Stimulated activated CD4-positive, alpha-beta T cell treated with anti-CD3 and anti-CD28 coated beads, Interleukin-15, amount 100 ng/mL, for 1 hour (primary cell): ENCODE results near the gene NOS2.

Source experiments
- DNase-seq, 2 donors: peaks; one replicate each; pipeline ENCODE4 v3.0.0-alpha.2; 2020; ENCODE audit warnings: low read depth in 1 of 2, low spot score in 1 of 2

NOS2 gene

GRCh38 chr17:27819145-27819544, 18.8 kb upstream of the NOS2 start:
- no peak for DNase-seq

DNA sequence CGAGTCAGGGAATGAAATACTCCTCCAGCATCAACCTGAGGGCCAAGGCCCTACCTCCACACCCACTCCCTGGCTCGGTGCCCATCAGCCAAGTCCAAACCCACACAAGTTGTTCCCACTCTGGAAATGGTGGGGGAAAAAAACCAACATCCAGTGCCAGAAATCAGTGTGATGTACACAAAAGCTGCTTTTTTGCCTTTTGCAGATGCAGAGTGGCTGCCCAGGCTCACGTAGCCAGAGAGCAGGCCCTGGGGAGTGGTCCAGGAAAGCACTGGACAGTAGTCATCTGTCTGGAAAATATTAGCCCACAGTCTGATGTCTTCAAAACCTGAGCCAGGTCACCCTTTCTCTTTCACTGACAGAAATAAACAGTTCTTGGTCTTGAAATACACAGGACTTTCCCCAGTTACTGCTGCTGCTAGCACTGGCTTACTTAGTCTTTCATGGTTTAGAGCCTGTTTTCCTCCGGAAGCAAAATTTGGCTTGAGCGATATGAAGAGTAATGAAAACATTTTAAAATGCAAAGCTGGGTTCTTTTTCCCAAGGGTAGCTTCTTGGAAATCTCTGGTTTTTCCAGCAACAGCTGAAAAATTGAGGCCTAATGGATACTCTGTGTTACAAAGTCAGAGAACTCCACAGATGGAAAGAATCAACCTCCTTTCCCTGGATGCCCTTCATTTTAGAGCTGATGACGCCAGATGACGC, 18.2 kb upstream of the NOS2 start:
- DNase-seq = no peak

- no peak for DNase-seq
Observed at GRCh38 chr17:27817731-27818130, 17.4 kb upstream of the NOS2 start.

- DNase-seq = no peak
Observed at GRCh38 chr17:27816946-27817345, 16.6 kb upstream of the NOS2 start.

DNA sequence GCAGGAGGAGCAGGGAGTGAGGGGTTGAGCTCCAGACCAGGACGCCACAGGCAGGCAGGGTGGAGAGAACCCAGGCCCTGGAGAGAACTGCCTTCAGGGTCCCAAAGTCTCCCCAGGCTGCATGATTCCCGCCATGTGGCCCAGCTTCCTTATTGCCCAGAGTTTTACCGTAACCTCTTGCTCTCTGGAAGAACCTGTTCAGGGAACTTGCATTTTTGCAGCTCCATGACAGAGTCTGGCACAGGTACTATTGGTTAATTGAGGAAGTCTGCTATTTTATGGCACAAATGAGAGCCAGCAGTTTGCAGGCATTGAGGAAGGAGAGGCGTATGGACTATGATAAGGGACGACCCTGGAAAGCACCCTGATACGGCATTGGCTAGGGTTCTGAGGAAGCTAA, 11.6 kb upstream of the NOS2 start:
- DNase-seq = no peak

DNA sequence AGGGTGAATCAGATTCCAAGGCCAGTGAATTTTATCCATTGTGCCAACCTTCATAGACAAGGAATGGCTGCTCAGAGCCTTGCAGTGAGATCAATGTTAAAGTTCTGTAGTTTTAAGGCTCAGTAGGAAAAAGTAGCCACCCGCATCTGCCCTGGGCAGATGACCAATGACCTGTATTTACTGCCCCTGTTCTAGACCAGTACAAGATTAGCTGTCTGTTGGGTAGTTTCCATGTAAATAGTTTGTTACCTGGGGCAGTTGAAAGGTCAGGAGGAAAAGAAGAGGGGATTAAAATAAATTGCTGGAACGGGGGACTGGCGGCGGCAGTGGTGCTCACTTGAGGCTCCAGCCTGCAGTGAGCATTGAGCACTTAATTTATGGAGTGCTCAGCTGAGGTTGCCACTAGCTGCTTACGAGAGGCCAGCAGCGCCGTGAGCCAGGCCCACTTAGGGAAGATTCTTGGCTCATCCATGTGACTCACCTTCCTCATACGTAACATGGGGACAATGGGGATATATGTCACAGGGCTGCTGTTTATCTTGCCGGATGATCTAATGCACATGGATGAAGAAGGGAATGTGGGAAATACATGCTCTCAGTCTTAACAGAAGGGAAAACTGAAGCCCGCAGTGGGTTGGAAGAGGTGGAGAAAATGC, 10.7 kb upstream of the NOS2 start:
- DNase-seq = no peak

- DNase-seq = no peak
Observed at GRCh38 chr17:27810211-27810901, 10.0 kb upstream of the NOS2 start.

DNA sequence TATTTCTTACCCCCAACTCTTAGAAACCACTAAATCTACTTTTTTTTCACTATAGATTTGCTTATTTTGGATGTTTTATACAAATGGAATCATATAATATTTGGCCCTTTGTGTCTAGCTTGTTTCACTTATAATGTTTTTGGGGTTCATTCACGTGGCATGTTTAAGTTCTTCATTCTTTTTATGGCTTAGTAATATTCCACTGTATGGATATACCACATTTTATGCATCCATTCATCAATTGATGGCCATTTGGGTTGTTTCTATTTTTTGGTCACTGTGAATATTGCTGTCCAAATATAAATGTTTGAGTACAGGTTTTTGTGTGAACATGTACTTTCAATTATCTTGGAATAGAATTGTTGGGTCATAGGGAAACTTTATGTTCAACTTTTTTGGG, 9.2 kb upstream of the NOS2 start:
- DNase-seq = no peak

- DNase-seq = no peak
Observed at GRCh38 chr17:27808628-27809027, 8.3 kb upstream of the NOS2 start.

DNA sequence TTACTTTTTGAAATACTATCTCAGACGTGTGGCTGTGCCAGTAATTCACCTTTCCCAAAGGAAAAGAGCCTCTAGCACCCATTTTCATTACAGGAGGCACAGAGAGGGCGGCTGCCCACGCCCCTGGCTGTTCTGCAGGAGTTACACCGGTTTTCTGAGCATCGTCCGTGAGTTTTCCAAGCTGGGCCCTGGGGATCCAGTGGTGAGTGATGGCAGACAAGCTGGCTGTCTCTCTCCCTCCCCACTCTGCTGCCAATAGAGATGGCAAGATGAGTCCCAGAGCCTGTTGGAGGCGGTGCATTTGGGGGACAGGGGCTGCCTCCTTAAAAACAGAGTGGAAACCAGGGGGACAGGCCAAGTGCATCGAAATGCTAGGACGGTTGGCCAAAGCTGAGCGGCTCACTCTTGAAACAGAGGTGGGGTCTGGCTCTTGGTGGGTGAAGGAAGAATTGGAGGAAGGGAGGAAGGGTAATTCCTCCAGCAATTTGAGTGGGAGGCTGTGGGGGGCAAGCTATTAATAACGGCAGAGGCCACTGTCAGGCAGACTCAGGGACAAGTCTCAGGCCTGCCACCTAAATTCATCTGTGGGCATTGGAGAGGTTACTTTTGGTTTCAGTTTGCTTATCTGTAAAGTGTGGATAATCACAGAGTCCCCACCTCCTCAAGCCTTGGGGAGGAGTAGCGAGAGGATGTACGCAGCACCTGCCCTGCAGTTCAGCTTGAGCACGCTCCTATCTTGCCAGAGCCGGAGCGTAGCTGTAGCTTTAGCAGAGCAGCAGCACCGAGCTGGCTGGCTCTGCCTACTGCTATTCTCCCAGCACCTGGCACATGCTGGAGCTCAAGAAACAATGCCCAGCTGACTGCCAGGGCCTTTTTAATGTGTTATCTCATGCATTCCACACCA, 7.5 kb upstream of the NOS2 start:
- peak in 1 of 2 donors; percentile 19 for DNase-seq

DNA sequence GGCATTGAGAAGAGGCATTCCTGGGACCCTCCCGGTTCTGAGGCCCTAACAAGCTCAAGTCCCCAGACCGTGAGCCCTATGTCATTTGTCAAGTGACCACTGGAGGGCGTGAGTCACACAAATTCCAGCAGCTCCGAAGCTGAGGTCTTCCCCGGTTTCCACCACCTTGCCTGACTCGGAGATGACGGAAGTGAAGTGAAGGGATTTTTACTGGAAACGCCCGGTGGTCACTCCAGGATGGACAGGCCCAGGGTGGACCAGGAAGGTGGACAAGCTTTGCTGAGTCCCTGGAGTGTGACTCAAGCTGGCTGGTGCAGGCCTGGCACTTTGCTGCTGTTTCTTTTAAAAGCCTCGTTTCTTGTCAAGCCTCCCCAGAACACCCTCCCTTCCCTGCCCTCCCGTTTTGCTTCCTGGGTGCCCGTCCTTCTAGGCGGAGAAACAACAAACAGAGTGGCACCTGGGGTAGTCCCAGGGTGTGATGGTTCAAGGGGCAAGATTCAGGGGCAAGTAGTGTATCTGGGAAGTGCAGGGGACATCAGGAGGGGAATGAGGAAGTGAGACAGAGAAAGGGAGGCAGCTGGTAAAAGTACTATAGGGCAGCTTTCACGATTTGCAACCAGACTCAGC, 5.3 kb upstream of the NOS2 start:
- DNase-seq = peak; percentile 59 to 65

GRCh38 chr17:27804113-27804512, 3.8 kb upstream of the NOS2 start:
- DNase-seq = no peak

DNA sequence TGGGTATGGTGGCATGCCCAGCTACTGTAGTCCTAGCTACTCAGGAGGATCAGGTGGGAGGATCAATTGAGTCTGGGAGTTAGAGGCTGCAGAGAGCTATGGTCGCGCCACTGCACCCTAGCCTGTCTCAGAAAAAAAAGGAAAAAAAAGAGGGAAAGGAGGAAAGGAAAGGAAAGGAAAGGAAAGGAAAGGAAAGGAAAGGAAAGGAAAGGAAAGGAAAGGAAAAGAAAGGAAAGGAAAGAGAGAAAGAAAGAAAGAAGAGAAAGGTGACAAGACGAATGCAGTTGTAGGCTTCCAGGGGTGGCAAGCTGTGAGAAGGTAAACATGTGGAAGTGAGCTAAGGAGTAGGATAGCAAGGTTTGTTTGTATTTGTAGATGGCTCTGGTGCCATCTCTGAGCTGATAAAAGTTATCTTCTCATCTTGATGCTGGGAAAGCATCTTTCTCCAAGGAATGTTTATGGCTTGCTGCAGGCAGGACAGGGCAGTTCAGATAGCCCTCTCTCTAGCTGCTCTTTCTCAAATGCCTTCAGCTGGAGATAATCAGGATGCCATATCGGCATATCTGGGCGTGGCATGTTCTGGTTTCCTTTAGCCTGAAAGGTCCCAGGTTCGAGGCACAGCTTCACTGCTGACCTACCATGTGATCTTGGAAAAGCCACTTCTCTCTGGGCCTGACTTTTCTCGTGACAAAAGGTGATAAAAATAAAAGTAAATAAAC, 2.8 kb upstream of the NOS2 start:
- no peak for DNase-seq

DNA sequence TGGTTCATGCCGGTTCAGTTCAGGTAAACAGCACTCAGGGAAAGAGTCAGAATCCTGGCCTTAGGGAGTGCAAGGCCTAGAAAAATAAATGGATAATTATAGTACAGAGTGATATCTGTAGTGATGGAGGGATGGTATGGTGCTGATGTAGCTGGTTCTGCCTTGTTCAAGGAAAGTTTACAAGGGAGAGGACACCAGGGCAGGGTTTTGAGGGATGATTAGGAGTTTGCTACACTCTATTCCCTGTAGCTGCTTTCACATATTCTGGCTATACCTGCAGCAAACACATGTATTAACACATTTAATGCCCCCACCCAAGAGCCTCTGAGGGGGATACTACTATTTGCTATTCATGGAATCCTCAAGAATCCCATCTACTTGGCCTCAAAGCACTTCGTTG, 1.7 kb upstream of the NOS2 start:
- no peak for DNase-seq

- no peak for DNase-seq
Observed at GRCh38 chr17:27798376-27798775, 2.0 kb downstream of the NOS2 start.

GRCh38 chr17:27797390-27798091, 2.8 kb downstream of the NOS2 start:
- no peak for DNase-seq

- no peak for DNase-seq
Observed at GRCh38 chr17:27793906-27794569, 6.3 kb downstream of the NOS2 start.

GRCh38 chr17:27793168-27793905, 7.0 kb downstream of the NOS2 start:
- DNase-seq = no peak
